Measurements from ENCODE around the gene RPTOR.

DNA sequence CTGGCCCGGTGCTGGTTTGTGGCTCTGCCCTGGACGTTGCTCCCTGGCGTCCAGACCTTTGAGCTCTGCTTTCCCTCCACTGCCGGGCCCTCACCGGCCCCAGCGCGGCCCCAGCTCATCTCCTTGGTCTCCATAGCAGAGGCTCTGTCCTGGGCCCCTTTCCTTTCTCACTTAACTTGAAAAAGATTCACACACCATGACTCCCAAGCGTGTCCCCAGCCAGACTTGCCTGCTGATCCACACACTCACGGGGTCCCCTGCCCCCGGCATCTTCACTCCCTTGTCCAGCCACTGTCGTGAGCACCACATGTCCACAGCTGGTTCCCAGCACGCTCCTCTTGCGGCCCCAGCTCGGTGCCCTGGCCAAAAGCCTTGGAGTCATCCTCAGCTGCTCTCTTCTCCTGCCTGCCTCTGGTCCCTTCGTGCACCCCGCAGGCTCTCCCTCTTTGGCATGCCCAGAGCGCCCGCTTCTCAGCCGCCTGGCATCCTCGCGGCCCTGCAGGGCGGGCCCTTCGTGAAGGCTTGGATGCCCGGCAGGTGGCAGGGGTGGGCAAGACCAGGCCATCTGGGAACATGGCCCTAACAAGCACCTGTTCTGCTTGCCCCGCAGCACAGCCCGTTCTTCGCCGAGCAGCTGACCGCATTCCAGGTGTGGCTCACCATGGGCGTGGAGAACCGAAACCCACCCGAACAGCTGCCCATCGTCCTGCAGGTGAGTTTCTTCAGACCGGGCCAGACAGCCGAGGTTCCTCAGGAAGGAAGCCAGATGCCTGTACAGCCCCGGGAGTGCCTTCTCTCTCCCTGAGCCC, 301.4 kb downstream of the RPTOR start:
- TF ChIP-seq POLR2A (IDR thresholded peaks at IDR 0.05): peak; percentile 39 to 59
- TF ChIP-seq, protein P1, sequence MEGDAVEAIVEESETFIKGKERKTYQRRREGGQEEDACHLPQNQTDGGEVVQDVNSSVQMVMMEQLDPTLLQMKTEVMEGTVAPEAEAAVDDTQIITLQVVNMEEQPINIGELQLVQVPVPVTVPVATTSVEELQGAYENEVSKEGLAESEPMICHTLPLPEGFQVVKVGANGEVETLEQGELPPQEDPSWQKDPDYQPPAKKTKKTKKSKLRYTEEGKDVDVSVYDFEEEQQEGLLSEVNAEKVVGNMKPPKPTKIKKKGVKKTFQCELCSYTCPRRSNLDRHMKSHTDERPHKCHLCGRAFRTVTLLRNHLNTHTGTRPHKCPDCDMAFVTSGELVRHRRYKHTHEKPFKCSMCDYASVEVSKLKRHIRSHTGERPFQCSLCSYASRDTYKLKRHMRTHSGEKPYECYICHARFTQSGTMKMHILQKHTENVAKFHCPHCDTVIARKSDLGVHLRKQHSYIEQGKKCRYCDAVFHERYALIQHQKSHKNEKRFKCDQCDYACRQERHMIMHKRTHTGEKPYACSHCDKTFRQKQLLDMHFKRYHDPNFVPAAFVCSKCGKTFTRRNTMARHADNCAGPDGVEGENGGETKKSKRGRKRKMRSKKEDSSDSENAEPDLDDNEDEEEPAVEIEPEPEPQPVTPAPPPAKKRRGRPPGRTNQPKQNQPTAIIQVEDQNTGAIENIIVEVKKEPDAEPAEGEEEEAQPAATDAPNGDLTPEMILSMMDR (IDR thresholded peaks at IDR 0.05 in 4 of 5, conservative IDR thresholded peaks at IDR 0.05 in 1 of 5): peak; percentile 57 to 83 (median 71)

Measured in gastrocnemius medialis (tissue), 4 donors.